Spleen (tissue), 7 donors: Measurements from ENCODE around the gene SLC26A2.

ENCODE experiments used
- CTCF ChIP-seq, 11 experiments: fragments of 200-600 bp in 7 of 11; fragments of 450-650 bp in 4 of 11; sonication (generic) in 4 of 11; IDR thresholded peaks in 8 of 11; conservative IDR thresholded peaks in 3 of 11; 1 replicate in 7 of 11; 2 replicates in 4 of 11; pipeline versions ENCODE4 v1.4.0 to v1.8.0; 2016 to 2021; ENCODE audit warnings: antibody characterized with exemption in 11 of 11, inconsistent platforms in 4 of 11, mild to moderate bottlenecking in 1 of 11
- POLR2A ChIP-seq, 3 donors: fragments of 450-650 bp; IDR thresholded peaks; one replicate each; pipeline ENCODE4 v1.5.1; 2017; ENCODE audit warnings: antibody characterized with exemption in 3 of 3, mild to moderate bottlenecking in 1 of 3
- POLR2AphosphoS5 ChIP-seq, 3 donors: sonication (generic); formaldehyde crosslinking; IDR thresholded peaks; one replicate each; pipeline ENCODE4 v1.5.1; 2017; ENCODE audit warnings: antibody characterized with exemption in 3 of 3
- donor health status: DM: no; HTN: no; CAD: no; lungs with moderate emphysema.
- donor health status: DM: no; HTN: no; CAD: no.
- donor health status: DM: no; HTN: no; CAD: no.

- no peak for TF ChIP-seq POLR2A (IDR thresholded peaks at IDR 0.05)
- no peak for TF ChIP-seq CTCF (IDR thresholded peaks at IDR 0.05 in 8 of 11, conservative IDR thresholded peaks at IDR 0.05 in 3 of 11)
- no peak for TF ChIP-seq POLR2AphosphoS5 (IDR thresholded peaks at IDR 0.05)
Measured at GRCh38 chr5:150023136-150023535, 62.6 kb downstream of the SLC26A2 start.
